ENCODE measurements around the gene LYZL4.

Gene LYZL4, protein sequence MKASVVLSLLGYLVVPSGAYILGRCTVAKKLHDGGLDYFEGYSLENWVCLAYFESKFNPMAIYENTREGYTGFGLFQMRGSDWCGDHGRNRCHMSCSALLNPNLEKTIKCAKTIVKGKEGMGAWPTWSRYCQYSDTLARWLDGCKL
- total RNA-seq, result 0 reads per million in 9 experiments

- peaks cover 37 to 43% of the 10 kb centered on the region in 2 donors for H3K27me3 Mint-ChIP-seq
- peaks cover 0 to 4% of the 10 kb centered on the region in 2 donors for H3K9me3 Mint-ChIP-seq
- no peak within 1 kb of the TSS for H3K27ac Mint-ChIP-seq
- no peak for DNase-seq
- H3K36me3 Mint-ChIP-seq (ENCODE audit: insufficient read depth), result no peaks in the 10 kb centered on the region
- ATAC-seq (replicated peaks), result no peak
- H3K4me1 Mint-ChIP-seq (ENCODE audit: low read depth in 2 of 2), result peaks cover 0 to 2% of the 10 kb centered on the region in 2 donors
- no peak within 1 kb of the TSS for H3K4me3 Mint-ChIP-seq
Measured at GRCh38 chr3:42410370-42411131, at the start of gene LYZL4. LYZL4 (minus strand) TSS chr3:42410610; CDS start chr3:42407251, 3,359 bp downstream.

- no peaks in the 10 kb centered on the region for H3K9me3 Mint-ChIP-seq
- H3K27ac Mint-ChIP-seq, result no peak overlapping the region
- DNase-seq (no peak), ATAC-seq (replicated peaks) (no peak)
- H3K4me3 Mint-ChIP-seq, result no peak overlapping the region
- peaks cover 39 to 51% of the 10 kb centered on the region in 2 donors for H3K27me3 Mint-ChIP-seq
- H3K4me1 Mint-ChIP-seq (ENCODE audit: low read depth in 2 of 2), result no peaks in the 10 kb centered on the region
- H3K36me3 Mint-ChIP-seq (ENCODE audit: insufficient read depth), result no peaks in the 10 kb centered on the region
Measured at GRCh38 chr3:42459151-42459550, 48.7 kb upstream of the LYZL4 start.

- Mint-ChIP-seq H3K27ac (no peak overlapping the region), H3K4me3 (no peak overlapping the region), H3K36me3 (ENCODE audit: insufficient read depth) (no peaks in the 10 kb centered on the region), H3K4me1 (ENCODE audit: low read depth in 2 of 2) (no peaks in the 10 kb centered on the region), H3K27me3 (peaks cover 38 to 49% of the 10 kb centered on the region in 2 donors), H3K9me3 (no peaks in the 10 kb centered on the region)
- ATAC-seq (replicated peaks), result no peak
- no peak for DNase-seq
Measured at GRCh38 chr3:42456211-42456610, 45.8 kb upstream of the LYZL4 start.

DNA sequence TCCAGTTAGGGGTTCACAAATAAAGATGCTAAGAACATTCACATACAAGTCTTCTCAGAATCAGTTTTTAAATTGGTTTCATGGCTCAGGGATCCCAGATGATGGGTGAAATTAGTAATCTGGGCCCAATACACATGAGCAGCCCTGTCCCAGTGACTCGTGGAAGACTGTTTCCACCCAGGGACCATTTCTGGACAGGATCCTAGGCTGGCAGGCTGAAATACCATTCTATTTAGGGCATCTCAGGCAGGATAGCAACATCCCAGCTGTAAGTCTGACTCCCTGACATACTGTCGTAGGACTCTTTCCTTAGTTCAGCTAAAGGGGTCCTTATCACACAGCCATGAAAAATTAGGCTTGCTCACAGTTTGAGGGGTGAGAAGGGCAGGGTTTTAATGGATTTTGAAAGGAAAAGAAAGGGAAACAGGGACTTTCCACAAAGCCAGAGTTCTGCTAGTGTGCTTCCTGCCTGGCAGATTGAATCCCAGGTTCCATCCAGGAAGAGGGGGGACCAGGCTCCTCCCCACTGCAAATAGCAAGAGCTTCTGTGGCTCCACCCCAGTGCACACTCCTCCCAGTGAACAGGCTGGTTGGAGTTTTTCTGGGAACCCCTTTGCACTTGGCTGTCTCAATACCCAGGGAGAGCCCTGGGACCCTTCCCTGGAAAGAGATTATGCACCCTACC is 41.3 kb upstream of the LYZL4 start:
- no peaks in the 10 kb centered on the region for H3K9me3 Mint-ChIP-seq
- no peak for ATAC-seq (replicated peaks)
- H3K27me3 Mint-ChIP-seq, result peaks cover 17 to 24% of the 10 kb centered on the region in 2 donors
- no peak for DNase-seq
- no peak overlapping the region for H3K4me3 Mint-ChIP-seq
- H3K36me3 Mint-ChIP-seq (ENCODE audit: insufficient read depth), result no peaks in the 10 kb centered on the region
- no peaks in the 10 kb centered on the region for H3K4me1 Mint-ChIP-seq (ENCODE audit: low read depth in 2 of 2)
- H3K27ac Mint-ChIP-seq, result no peak overlapping the region

GRCh38 chr3:42451116-42451515 is 40.7 kb upstream of the LYZL4 start:
- no peaks in the 10 kb centered on the region for H3K4me1 Mint-ChIP-seq (ENCODE audit: low read depth in 2 of 2)
- ATAC-seq (replicated peaks) (no peak), DNase-seq (no peak)
- no peak overlapping the region for H3K4me3 Mint-ChIP-seq
- H3K36me3 Mint-ChIP-seq (ENCODE audit: insufficient read depth), result no peaks in the 10 kb centered on the region
- H3K27ac Mint-ChIP-seq, result no peak overlapping the region
- H3K27me3 Mint-ChIP-seq, result peaks cover 12 to 21% of the 10 kb centered on the region in 2 donors
- H3K9me3 Mint-ChIP-seq, result no peaks in the 10 kb centered on the region

DNA sequence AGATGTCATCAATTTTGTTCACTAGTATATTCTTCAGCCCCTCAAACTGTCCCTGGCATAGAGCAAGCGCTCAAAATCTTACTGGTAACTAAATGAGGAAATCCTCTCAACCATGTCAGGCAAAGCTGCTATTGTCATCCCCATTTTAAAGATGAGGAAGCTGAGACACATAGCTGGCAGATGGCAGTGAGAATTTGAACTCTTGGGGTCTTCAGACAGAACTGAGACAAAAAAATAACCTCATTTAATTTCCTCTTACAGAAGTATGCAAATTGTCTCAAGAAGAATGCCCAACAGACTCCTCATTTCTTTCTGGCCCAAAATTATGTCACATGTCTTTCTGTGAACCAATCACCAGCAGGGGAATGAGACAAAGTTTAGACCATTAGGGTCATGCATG is 40.2 kb upstream of the LYZL4 start:
- H3K9me3 Mint-ChIP-seq, result no peaks in the 10 kb centered on the region
- no peaks in the 10 kb centered on the region for H3K4me1 Mint-ChIP-seq (ENCODE audit: low read depth in 2 of 2)
- ATAC-seq (replicated peaks) (no peak), DNase-seq (no peak)
- H3K4me3 Mint-ChIP-seq, result no peak overlapping the region
- no peaks in the 10 kb centered on the region for H3K36me3 Mint-ChIP-seq (ENCODE audit: insufficient read depth)
- no peak overlapping the region for H3K27ac Mint-ChIP-seq
- peaks cover 10 to 23% of the 10 kb centered on the region in 2 donors for H3K27me3 Mint-ChIP-seq

DNA sequence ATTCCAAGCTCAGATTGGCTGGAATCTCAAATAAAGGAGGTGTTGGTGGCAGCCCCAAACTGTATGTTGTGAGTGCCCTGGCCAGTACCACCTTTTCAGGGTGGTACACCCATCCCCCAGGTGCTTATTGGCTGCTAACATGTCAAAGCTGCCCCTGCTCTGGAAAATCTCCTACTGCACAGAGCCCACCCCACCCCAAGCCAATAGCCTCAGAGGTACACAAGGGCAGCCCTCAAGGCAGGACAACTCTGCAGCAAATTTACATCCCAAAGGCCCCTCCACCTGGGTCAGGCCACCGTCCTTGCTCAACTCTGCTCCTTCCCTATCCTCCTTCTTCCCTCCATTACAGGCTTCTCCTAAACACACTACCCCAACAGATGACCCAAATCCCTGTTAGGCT is 37.1 kb upstream of the LYZL4 start:
- peaks cover 0 to 2% of the 10 kb centered on the region in 2 donors for H3K4me1 Mint-ChIP-seq (ENCODE audit: low read depth in 2 of 2)
- H3K27ac Mint-ChIP-seq, result no peak overlapping the region
- H3K27me3 Mint-ChIP-seq, result peaks cover 7 to 38% of the 10 kb centered on the region in 2 donors
- H3K9me3 Mint-ChIP-seq, result no peaks in the 10 kb centered on the region
- H3K36me3 Mint-ChIP-seq (ENCODE audit: insufficient read depth), result no peaks in the 10 kb centered on the region
- DNase-seq (no peak), ATAC-seq (replicated peaks) (no peak)
- H3K4me3 Mint-ChIP-seq, result no peak overlapping the region

DNA sequence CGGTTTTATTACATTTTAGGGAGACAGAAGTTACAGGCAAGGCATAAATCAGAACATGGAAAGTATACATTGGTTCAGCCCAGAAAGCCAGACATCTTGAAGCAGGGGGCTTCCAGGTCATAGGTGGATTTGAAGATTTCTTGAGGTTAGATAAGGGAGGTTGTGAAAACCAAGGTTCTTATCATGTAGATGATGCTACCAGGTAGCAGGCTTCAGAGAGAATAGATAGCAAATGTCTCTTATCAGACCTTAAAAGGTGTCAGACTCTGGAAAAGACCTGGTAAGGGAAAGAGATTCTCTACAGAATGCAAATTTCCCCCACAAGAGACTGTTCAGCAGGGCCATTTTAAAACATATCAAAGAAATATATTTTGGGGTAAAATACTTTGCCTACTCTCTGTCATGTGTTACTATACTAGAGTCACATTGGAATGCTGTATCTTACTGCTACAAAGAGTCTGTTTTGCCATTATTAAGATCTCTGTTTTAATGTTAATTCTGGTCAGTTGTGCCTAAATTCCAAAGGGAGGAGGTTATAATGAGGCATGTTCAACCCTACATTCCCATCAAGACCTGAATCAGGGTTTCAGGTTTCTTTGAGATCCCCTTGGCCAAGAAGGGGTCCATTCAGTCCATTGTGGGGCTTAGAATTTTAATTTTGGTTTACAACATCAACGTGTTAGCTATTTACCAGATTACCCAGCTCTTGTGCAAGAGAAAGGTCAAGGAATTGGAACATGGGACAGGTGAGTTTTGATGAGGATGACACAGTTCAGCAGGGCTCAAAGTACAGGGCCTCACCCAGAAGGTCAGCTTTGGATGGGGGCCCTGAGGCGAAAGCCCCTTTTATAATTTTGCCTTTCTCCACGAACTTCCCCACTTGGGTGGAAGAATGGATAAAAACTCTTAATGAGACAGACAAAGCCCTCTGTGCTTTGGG is 36.0 kb upstream of the LYZL4 start:
- H3K9me3 Mint-ChIP-seq, result no peaks in the 10 kb centered on the region
- peaks cover 0 to 2% of the 10 kb centered on the region in 2 donors for H3K4me1 Mint-ChIP-seq (ENCODE audit: low read depth in 2 of 2)
- no peak overlapping the region for H3K4me3 Mint-ChIP-seq
- ATAC-seq (replicated peaks) (no peak), DNase-seq (no peak)
- H3K27me3 Mint-ChIP-seq, result peaks cover 7 to 46% of the 10 kb centered on the region in 2 donors
- no peaks in the 10 kb centered on the region for H3K36me3 Mint-ChIP-seq (ENCODE audit: insufficient read depth)
- H3K27ac Mint-ChIP-seq, result no peak overlapping the region

GRCh38 chr3:42443819-42444436 is 33.5 kb upstream of the LYZL4 start:
- Mint-ChIP-seq H3K4me1 (ENCODE audit: low read depth in 2 of 2) (peaks cover 0 to 2% of the 10 kb centered on the region in 2 donors), H3K9me3 (no peaks in the 10 kb centered on the region), H3K36me3 (ENCODE audit: insufficient read depth) (no peaks in the 10 kb centered on the region), H3K4me3 (no peak overlapping the region), H3K27me3 (peaks cover 7 to 66% of the 10 kb centered on the region in 2 donors), H3K27ac (no peak overlapping the region)
- peak; percentile 75 for ATAC-seq (replicated peaks)
- peak; percentile 60 to 76 (median 60) for DNase-seq

DNA sequence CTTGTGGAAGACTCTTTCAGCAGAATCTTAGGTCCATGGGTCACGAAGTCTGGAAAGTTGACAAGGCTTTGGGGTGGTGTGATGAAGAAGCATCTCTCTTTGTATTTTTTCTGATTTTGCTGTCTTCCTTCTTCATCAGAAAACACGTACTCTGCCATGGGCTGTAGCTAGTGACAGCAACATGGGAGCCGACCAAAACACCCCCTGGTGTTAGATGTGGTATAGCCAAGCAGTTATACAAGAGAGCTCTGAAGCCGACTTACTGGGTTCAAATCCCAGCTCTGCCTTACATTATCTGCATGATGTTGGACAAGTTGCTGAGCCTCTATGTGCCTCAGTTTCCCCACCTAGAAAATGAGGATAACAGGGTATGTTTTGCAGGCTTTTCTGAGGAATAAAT is 32.9 kb upstream of the LYZL4 start:
- H3K36me3 Mint-ChIP-seq (ENCODE audit: insufficient read depth), result no peaks in the 10 kb centered on the region
- H3K4me1 Mint-ChIP-seq (ENCODE audit: low read depth in 2 of 2), result peaks cover 0 to 2% of the 10 kb centered on the region in 2 donors
- no peak overlapping the region for H3K27ac Mint-ChIP-seq
- DNase-seq (no peak), ATAC-seq (replicated peaks) (no peak)
- H3K9me3 Mint-ChIP-seq, result no peaks in the 10 kb centered on the region
- peaks cover 7 to 66% of the 10 kb centered on the region in 2 donors for H3K27me3 Mint-ChIP-seq
- no peak overlapping the region for H3K4me3 Mint-ChIP-seq

GRCh38 chr3:42442640-42443039 is 32.2 kb upstream of the LYZL4 start:
- Mint-ChIP-seq H3K4me3 (no peak overlapping the region), H3K36me3 (ENCODE audit: insufficient read depth) (no peaks in the 10 kb centered on the region), H3K27ac (no peak overlapping the region), H3K27me3 (peaks cover 7 to 66% of the 10 kb centered on the region in 2 donors), H3K9me3 (no peaks in the 10 kb centered on the region), H3K4me1 (ENCODE audit: low read depth in 2 of 2) (peaks cover 0 to 2% of the 10 kb centered on the region in 2 donors)
- DNase-seq (no peak), ATAC-seq (replicated peaks) (no peak)

GRCh38 chr3:42441791-42442190 is 31.4 kb upstream of the LYZL4 start:
- no peaks in the 10 kb centered on the region for H3K9me3 Mint-ChIP-seq
- DNase-seq, result no peak
- no peak overlapping the region for H3K4me3 Mint-ChIP-seq
- ATAC-seq (replicated peaks), result no peak
- H3K36me3 Mint-ChIP-seq (ENCODE audit: insufficient read depth), result no peaks in the 10 kb centered on the region
- H3K27ac Mint-ChIP-seq, result no peak overlapping the region
- H3K4me1 Mint-ChIP-seq (ENCODE audit: low read depth in 2 of 2), result peaks cover 0 to 2% of the 10 kb centered on the region in 2 donors
- H3K27me3 Mint-ChIP-seq, result peaks cover 7 to 73% of the 10 kb centered on the region in 2 donors
